Upper lobe of left lung (tissue), 6 donors: Measurements from ENCODE around the gene SMOC2. TPM values are rescaled to one million over a fixed set of nuclear protein-coding genes. Genes with fewer than 3 reads are reported as not detected.

Experiments
- ATAC-seq, 2 donors: fragments of 200-7000 bp; cut with Tn5 transposase; one replicate each; pipeline ENCODE4 v1.9.1; 2022; ENCODE audit warnings: mild to moderate bottlenecking in 2 of 2, moderate library complexity in 2 of 2; ENCODE audit not compliant: low FRiP score in 2 of 2
- DNase-seq, 2 donors: peaks; one replicate each; pipeline ENCODE4 v3.0.0-alpha.2; 2019 to 2020
- H3K27ac ChIP-seq, 4 donors: fragments of 200-600 bp; sonication (generic); one replicate each; pipeline ENCODE4 v1.5.1; 2016 to 2019
- H3K27me3 ChIP-seq, 4 donors: fragments of 200-600 bp; sonication (generic); one replicate each; pipeline ENCODE4 v1.5.1; 2017 to 2019
- H3K36me3 ChIP-seq, 4 donors: fragments of 200-600 bp; sonication (generic); one replicate each; pipeline ENCODE4 v1.5.1; 2016 to 2019
- H3K4me1 ChIP-seq, 4 donors: fragments of 200-600 bp; sonication (generic); one replicate each; pipeline ENCODE4 v1.5.1; 2018 to 2019
- H3K4me3 ChIP-seq, 4 donors: fragments of 200-600 bp; sonication (generic); one replicate each; pipeline ENCODE4 v1.5.1; 2017 to 2019; ENCODE audit warnings: mild to moderate bottlenecking in 2 of 4, moderate library complexity in 1 of 4
- H3K9me3 ChIP-seq, 4 donors: fragments of 200-600 bp; sonication (generic); one replicate each; pipeline ENCODE4 v1.5.1; 2018 to 2019
- CTCF ChIP-seq, 6 experiments: fragments of 450-650 bp in 4 of 6; fragments of 200-600 bp in 2 of 6; sonication (generic) in 2 of 6; IDR thresholded peaks; one replicate each; pipeline ENCODE4 v1.5.1; 2016 to 2019; ENCODE audit warnings: antibody characterized with exemption in 6 of 6
- EP300 ChIP-seq, 4 donors: sonication (generic); formaldehyde crosslinking; IDR thresholded peaks; one replicate each; pipeline ENCODE4 v1.5.1; 2017; ENCODE audit warnings: antibody characterized with exemption in 4 of 4, control low read depth in 2 of 4
- POLR2A ChIP-seq, 4 donors: fragments of 450-650 bp; IDR thresholded peaks; one replicate each; pipeline ENCODE4 v1.5.1; 2016 to 2017; ENCODE audit warnings: antibody characterized with exemption in 4 of 4, mild to moderate bottlenecking in 2 of 4
- POLR2AphosphoS5 ChIP-seq, 2 donors: sonication (generic); formaldehyde crosslinking; IDR thresholded peaks; one replicate each; pipeline ENCODE4 v1.5.1; 2017; ENCODE audit warnings: antibody characterized with exemption in 2 of 2
- WGBS, 2 donors: methylation state at CpG; one replicate each; pipeline ENCODE4 v1.1.5; 2017 to 2018; 5-methylcytosine and 5-hydroxymethylcytosine counted together
- total RNA-seq, 6 donors: library from RNA; depleted of rRNA in 4 of 6; stranded (reverse); fragments of >200 nt in 4 of 6; gene quantifications; one replicate each; pipeline versions ENCODE4 v1.1.0 to v1.2.1, GENCODE V29; 2016 to 2021
- donor health status: DM: no; HTN: no; CAD: no; lungs with moderate emphysema.
- donor health status: DM: no; HTN: yes; CAD: no; lungs with severe emphysema.

SMOC2 gene
- total RNA-seq, 6 donors from 2014 or later = 1.0 to 18.9 (median 5.0) TPM

GRCh38 chr6:168538892-168539811, 98.2 kb downstream of the SMOC2 start:
- H3K36me3 ChIP-seq = no peaks in the 10 kb centered on the region
- H3K4me1 ChIP-seq = no peaks in the 10 kb centered on the region
- 76 to 77% methylated on average over 20 to 21 of the region's 21 CpGs for WGBS, 2 donors
- TF ChIP-seq POLR2AphosphoS5 (IDR thresholded peaks at IDR 0.05) (no peak), EP300 (IDR thresholded peaks at IDR 0.05) (no peak), POLR2A (IDR thresholded peaks at IDR 0.05) (no peak), CTCF (IDR thresholded peaks at IDR 0.05) (no peak)
- peak; percentile 7 to 16 for ATAC-seq
- no peaks in the 10 kb centered on the region for H3K9me3 ChIP-seq
- no peak overlapping the region for H3K4me3 ChIP-seq
- H3K27me3 ChIP-seq = no peaks in the 10 kb centered on the region
- H3K27ac ChIP-seq = no peak overlapping the region
- no peak for DNase-seq

DNA sequence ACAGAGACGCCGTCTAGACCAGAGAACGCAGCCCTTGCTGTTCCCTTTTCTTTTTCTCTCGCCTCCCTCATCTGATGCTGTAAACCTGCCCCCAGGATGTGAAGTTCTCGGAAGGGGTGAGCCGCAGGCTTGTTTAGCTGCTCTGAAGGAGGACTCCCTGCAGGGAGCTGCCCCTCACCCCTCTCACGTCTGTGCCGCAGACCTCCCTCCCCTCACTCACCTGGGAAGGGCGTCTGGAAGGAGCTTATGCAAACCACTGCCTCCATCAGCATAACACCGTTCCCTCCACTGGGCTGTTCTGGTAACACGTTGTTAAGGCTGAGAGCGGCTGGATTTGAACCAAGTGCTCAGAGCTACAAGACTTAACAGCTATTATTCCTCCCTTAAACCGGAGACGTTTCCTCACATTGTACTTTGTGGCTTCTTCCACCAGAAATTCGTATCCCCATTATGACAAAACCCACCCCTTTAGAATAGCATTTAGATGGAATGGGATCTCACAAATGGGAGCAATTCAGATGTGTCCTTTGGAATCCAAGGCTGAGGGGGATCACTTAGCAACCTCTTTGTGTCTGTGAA, 99.8 kb downstream of the SMOC2 start:
- no peaks in the 10 kb centered on the region for H3K9me3 ChIP-seq

GRCh38 chr6:168541307-168541706, 100.3 kb downstream of the SMOC2 start:
- no peak for TF ChIP-seq POLR2AphosphoS5 (IDR thresholded peaks at IDR 0.05)
- TF ChIP-seq EP300 (IDR thresholded peaks at IDR 0.05) = no peak
- TF ChIP-seq POLR2A (IDR thresholded peaks at IDR 0.05) = no peak
- no peak for TF ChIP-seq CTCF (IDR thresholded peaks at IDR 0.05)
- DNase-seq = no peak
- Histone ChIP-seq H3K27ac (no peak overlapping the region), H3K4me1 (no peaks in the 10 kb centered on the region), H3K4me3 (no peak overlapping the region), H3K36me3 (no peaks in the 10 kb centered on the region), H3K27me3 (no peaks in the 10 kb centered on the region), H3K9me3 (no peaks in the 10 kb centered on the region)
- no peak for ATAC-seq
- 35 to 54% methylated on average over 4 of the region's 4 CpGs for WGBS, 2 donors

More for the DNA sequence above, 99.8 kb downstream of the SMOC2 start:
- Histone ChIP-seq H3K4me3 (no peak overlapping the region), H3K27me3 (no peaks in the 10 kb centered on the region), H3K27ac (no peak overlapping the region), H3K4me1 (no peaks in the 10 kb centered on the region), H3K36me3 (no peaks in the 10 kb centered on the region)
- TF ChIP-seq POLR2AphosphoS5 (IDR thresholded peaks at IDR 0.05) = no peak
- TF ChIP-seq CTCF (IDR thresholded peaks at IDR 0.05) = no peak
- no peak for TF ChIP-seq EP300 (IDR thresholded peaks at IDR 0.05)
- TF ChIP-seq POLR2A (IDR thresholded peaks at IDR 0.05) = no peak
- no peak for ATAC-seq
- 47 to 63% methylated on average over 15 of the region's 15 CpGs for WGBS, 2 donors
- DNase-seq = no peak

- Histone ChIP-seq H3K27me3 (no peaks in the 10 kb centered on the region), H3K4me3 (no peak overlapping the region), H3K27ac (no peak overlapping the region), H3K36me3 (no peaks in the 10 kb centered on the region), H3K9me3 (no peaks in the 10 kb centered on the region), H3K4me1 (no peaks in the 10 kb centered on the region)
- TF ChIP-seq POLR2AphosphoS5 (IDR thresholded peaks at IDR 0.05) = no peak
- TF ChIP-seq EP300 (IDR thresholded peaks at IDR 0.05) = no peak
- TF ChIP-seq CTCF (IDR thresholded peaks at IDR 0.05) = no peak
- TF ChIP-seq POLR2A (IDR thresholded peaks at IDR 0.05) = no peak
- WGBS, 2 donors = 55 to 66% methylated on average over 8 of the region's 8 CpGs
- no peak for ATAC-seq
- no peak for DNase-seq
Observed at GRCh38 chr6:168542301-168542700, 101.3 kb downstream of the SMOC2 start.
